ENCODE data around the gene SSB. TPM values are rescaled to one million over a fixed set of nuclear protein-coding genes. Genes with fewer than 3 reads are reported as not detected.

Gene SSB
- polyA plus RNA-seq, 2 of the 4 experiments (the other 2 are of a cell fraction), result 253 to 255 TPM

GRCh38 chr2:169755083-169755870, 43.4 kb upstream of the SSB start:
- TF ChIP-seq REST (IDR thresholded peaks at IDR 0.05) (no peak), CBX2 (IDR thresholded peaks at IDR 0.05; ENCODE audit: borderline replicate concordance, low read depth) (no peak), JUNB (IDR thresholded peaks at IDR 0.05) (no peak), RAD21 (conservative IDR thresholded peaks at IDR 0.05 in 1 of 2, IDR thresholded peaks at IDR 0.05 in 1 of 2) (no peak), CHD4 (IDR thresholded peaks at IDR 0.05; ENCODE audit: borderline replicate concordance) (no peak), RFX5 (IDR thresholded peaks at IDR 0.05) (no peak), NPAS2 (CRISPR knock-in tag; IDR thresholded peaks at IDR 0.05; ENCODE audit: borderline replicate concordance) (no peak), RCOR1 (IDR thresholded peaks at IDR 0.05; ENCODE audit: low read depth, low read length) (no peak), POLR2A (IDR thresholded peaks at IDR 0.05; ENCODE audit: low read length) (no peak), RNF2 (IDR thresholded peaks at IDR 0.05; ENCODE audit: borderline replicate concordance, low read depth) (no peak), FOSL2 (IDR thresholded peaks at IDR 0.05) (no peak), FOSL2 (CRISPR knock-in tag; IDR thresholded peaks at IDR 0.05) (no peak), MAX (IDR thresholded peaks at IDR 0.05) (no peak), HMGXB4 (CRISPR knock-in tag; IDR thresholded peaks at IDR 0.05; ENCODE audit: borderline replicate concordance) (no peak), GATA3 (IDR thresholded peaks at IDR 0.05; ENCODE audit: borderline replicate concordance) (no peak), NFE2L2 (conservative IDR thresholded peaks at IDR 0.05; ENCODE audit: low read length) (no peak), CHD2 (IDR thresholded peaks at IDR 0.05; ENCODE audit: low read length, partially characterized antibody) (no peak), JUN (IDR thresholded peaks at IDR 0.05) (no peak), FOXS1 (CRISPR knock-in tag; IDR thresholded peaks at IDR 0.05) (no peak), MAZ (IDR thresholded peaks at IDR 0.05; ENCODE audit: borderline replicate concordance, low read depth, low read length) (no peak), MYC (IDR thresholded peaks at IDR 0.05; ENCODE audit: borderline replicate concordance, low read length) (no peak)
- FAIRE-seq (no peak), DNase-seq (ENCODE audit: low read depth in 1 of 2, low spot score in 1 of 2) (no peak), ATAC-seq (no peak)
- ChIA-PET POLR2A (no interaction called here), CTCF (interaction anchor here (0.7 kb wide), 1 partner anchor 13 kb away, joined by 3 read pairs; no protein-coding TSS in a partner anchor)
- H3K27ac ChIP-seq, result no peak overlapping the region
- no peak overlapping the region for H3K4me2 ChIP-seq
- 70% methylated on average over 6 of the region's 6 CpGs for WGBS (ENCODE audit: missing lambda C conversion rate)
- H3K4me3 ChIP-seq, result no peak overlapping the region
- H3K9me3 ChIP-seq, result no peaks in the 10 kb centered on the region
- H3K4me1 ChIP-seq, result no peaks in the 10 kb centered on the region

GRCh38 chr2:169756342-169756741, 42.3 kb upstream of the SSB start:
- POLR2A ChIA-PET, result no interaction called here
- FAIRE-seq, result no peak
- 79% methylated on average over 4 of the region's 4 CpGs for WGBS (ENCODE audit: missing lambda C conversion rate)

More at GRCh38 chr2:169756342-169756741, 42.3 kb upstream of the SSB start:
- ATAC-seq, result no peak
- CTCF ChIA-PET, result interaction anchor here (1.1 to 1.3 kb wide), 2 partner anchors 11 to 304 kb away, joined by 3 to 4 read pairs; no protein-coding TSS in a partner anchor
- Histone ChIP-seq H3K4me1 (peaks cover 3% of the 10 kb centered on the region; the same call in 2 of the 3 replicates), H3K4me2 (no peak overlapping the region), H3K27ac (no peak overlapping the region), H3K9me3 (no peaks in the 10 kb centered on the region), H3K4me3 (no peak overlapping the region)
- no peak for TF ChIP-seq ZNF302 (CRISPR knock-in tag; IDR thresholded peaks at IDR 0.05)
- no peak for TF ChIP-seq CEBPB (IDR thresholded peaks at IDR 0.05)
- TF ChIP-seq POLR2A (IDR thresholded peaks at IDR 0.05; ENCODE audit: low read length), result no peak
- no peak for TF ChIP-seq HES2 (IDR thresholded peaks at IDR 0.05)
- TF ChIP-seq RNF2 (IDR thresholded peaks at IDR 0.05; ENCODE audit: borderline replicate concordance, low read depth), result no peak
- no peak for TF ChIP-seq BCL3 (IDR thresholded peaks at IDR 0.05)
- TF ChIP-seq EHF (CRISPR knock-in tag; IDR thresholded peaks at IDR 0.05), result no peak
- TF ChIP-seq SMC3 (IDR thresholded peaks at IDR 0.05), result no peak
- no peak for TF ChIP-seq E2F6 (IDR thresholded peaks at IDR 0.05; ENCODE audit: borderline replicate concordance, low read depth)
- no peak for DNase-seq (ENCODE audit: low read depth in 1 of 2, low spot score in 1 of 2)

All from A549 (cell line).